Measurements from ENCODE around the gene SUPT7L.

DNA sequence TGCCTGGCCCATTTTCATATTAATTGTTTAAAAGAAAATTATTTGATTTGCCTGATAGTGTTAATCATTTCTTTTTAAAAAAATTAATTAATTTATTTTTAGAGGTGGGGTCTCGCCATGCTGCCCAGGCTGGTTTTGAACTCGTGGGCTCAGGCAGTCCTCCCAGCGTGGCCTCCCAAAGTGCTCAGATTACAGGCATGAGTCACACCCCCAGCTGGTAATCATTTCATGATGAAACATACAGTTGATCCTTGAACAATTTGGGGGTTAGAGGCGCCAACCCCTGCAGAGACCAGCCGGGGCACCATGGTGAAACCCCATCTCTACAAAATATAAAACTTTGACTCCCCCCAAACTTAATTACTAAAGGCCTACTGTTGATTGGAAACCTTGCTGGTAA is 26.6 kb downstream of the SUPT7L start:
- TF ChIP-seq, protein P1, sequence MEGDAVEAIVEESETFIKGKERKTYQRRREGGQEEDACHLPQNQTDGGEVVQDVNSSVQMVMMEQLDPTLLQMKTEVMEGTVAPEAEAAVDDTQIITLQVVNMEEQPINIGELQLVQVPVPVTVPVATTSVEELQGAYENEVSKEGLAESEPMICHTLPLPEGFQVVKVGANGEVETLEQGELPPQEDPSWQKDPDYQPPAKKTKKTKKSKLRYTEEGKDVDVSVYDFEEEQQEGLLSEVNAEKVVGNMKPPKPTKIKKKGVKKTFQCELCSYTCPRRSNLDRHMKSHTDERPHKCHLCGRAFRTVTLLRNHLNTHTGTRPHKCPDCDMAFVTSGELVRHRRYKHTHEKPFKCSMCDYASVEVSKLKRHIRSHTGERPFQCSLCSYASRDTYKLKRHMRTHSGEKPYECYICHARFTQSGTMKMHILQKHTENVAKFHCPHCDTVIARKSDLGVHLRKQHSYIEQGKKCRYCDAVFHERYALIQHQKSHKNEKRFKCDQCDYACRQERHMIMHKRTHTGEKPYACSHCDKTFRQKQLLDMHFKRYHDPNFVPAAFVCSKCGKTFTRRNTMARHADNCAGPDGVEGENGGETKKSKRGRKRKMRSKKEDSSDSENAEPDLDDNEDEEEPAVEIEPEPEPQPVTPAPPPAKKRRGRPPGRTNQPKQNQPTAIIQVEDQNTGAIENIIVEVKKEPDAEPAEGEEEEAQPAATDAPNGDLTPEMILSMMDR (conservative IDR thresholded peaks at IDR 0.05; ENCODE audit: low read depth, low read length), result no peak
- TF ChIP-seq MAFK (IDR thresholded peaks at IDR 0.05; ENCODE audit: low read depth, low read length), result no peak
- TF ChIP-seq RAD21 (IDR thresholded peaks at IDR 0.05; ENCODE audit: low read length), result no peak
- TF ChIP-seq POLR2A (IDR thresholded peaks at IDR 0.05; ENCODE audit: low read depth, low read length), result no peak
- TF ChIP-seq CHD1 (IDR thresholded peaks at IDR 0.05; ENCODE audit: low read depth, low read length), result no peak
- TF ChIP-seq, protein P2, sequence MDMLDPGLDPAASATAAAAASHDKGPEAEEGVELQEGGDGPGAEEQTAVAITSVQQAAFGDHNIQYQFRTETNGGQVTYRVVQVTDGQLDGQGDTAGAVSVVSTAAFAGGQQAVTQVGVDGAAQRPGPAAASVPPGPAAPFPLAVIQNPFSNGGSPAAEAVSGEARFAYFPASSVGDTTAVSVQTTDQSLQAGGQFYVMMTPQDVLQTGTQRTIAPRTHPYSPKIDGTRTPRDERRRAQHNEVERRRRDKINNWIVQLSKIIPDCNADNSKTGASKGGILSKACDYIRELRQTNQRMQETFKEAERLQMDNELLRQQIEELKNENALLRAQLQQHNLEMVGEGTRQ (IDR thresholded peaks at IDR 0.05; ENCODE audit: low read depth, low read length), result no peak
